Hepatocyte (in vitro differentiated cells): ENCODE measurements around the gene SF3B3. TPM values are rescaled to one million over a fixed set of nuclear protein-coding genes. Genes with fewer than 3 reads are reported as not detected.

Experiments used
- DNase-seq: peaks from one replicate; pipeline ENCODE4 v3.0.0-alpha.2; 2016; ENCODE audit warnings: low spot score
- H2AFZ ChIP-seq: fragments of 200-600 bp; sonication (generic); 2 replicates; pipeline ENCODE4 v1.6.0; 2016; ENCODE audit warnings: antibody characterized with exemption, mild to moderate bottlenecking
- H3K27ac ChIP-seq: fragments of 200-600 bp; sonication (generic); 2 replicates; pipeline ENCODE4 v1.5.1; 2016; ENCODE audit warnings: mild to moderate bottlenecking
- H3K27me3 ChIP-seq: fragments of 200-600 bp; sonication (generic); 2 replicates; pipeline ENCODE4 v1.6.1; 2016
- H3K36me3 ChIP-seq: fragments of 200-600 bp; sonication (generic); replicated peaks from 2 replicates; pipeline ENCODE4 v1.5.1; 2016; ENCODE audit warnings: low read depth; ENCODE audit not compliant: insufficient read depth
- H3K4me1 ChIP-seq: fragments of 200-600 bp; sonication (generic); 2 replicates; pipeline ENCODE4 v1.5.1; 2016; ENCODE audit warnings: mild to moderate bottlenecking, moderate library complexity; ENCODE audit not compliant: insufficient read depth
- H3K4me2 ChIP-seq: fragments of 200-600 bp; sonication (generic); 2 replicates; pipeline ENCODE4 v1.6.0; 2016
- H3K4me3 ChIP-seq: fragments of 200-600 bp; sonication (generic); 2 replicates; pipeline ENCODE4 v1.5.1; 2016; ENCODE audit warnings: mild to moderate bottlenecking
- H3K79me2 ChIP-seq: fragments of 200-600 bp; sonication (generic); 2 replicates; pipeline ENCODE4 v1.6.0; 2017; ENCODE audit warnings: mild to moderate bottlenecking
- H3K9me2 ChIP-seq: fragments of 200-600 bp; sonication (generic); replicated peaks from 2 replicates; pipeline ENCODE4 v1.6.0; 2017; ENCODE audit warnings: mild to moderate bottlenecking; ENCODE audit not compliant: insufficient read depth
- H3K9me3 ChIP-seq: fragments of 200-600 bp; sonication (generic); 2 replicates; pipeline ENCODE4 v1.5.1; 2016; ENCODE audit warnings: low read depth, mild to moderate bottlenecking
- H4K20me1 ChIP-seq: fragments of 200-600 bp; sonication (generic); 2 replicates; pipeline ENCODE4 v1.6.0; 2016; ENCODE audit warnings: mild to moderate bottlenecking; ENCODE audit not compliant: insufficient read depth, poor library complexity, severe bottlenecking
- CTCF ChIP-seq: fragments of 200-600 bp; sonication (generic); IDR thresholded peaks from 2 replicates; pipeline ENCODE4 v1.5.1; 2016; ENCODE audit warnings: antibody characterized with exemption, mild to moderate bottlenecking; ENCODE audit not compliant: poor library complexity
- EZH2 ChIP-seq: fragments of 200-600 bp; sonication (generic); IDR thresholded peaks from 2 replicates; pipeline ENCODE4 v1.6.1; 2016; ENCODE audit warnings: antibody characterized with exemption, mild to moderate bottlenecking, borderline replicate concordance
- EZH2phosphoT487 ChIP-seq: fragments of 200-600 bp; sonication (generic); IDR thresholded peaks from one replicate; pipeline ENCODE4 v1.6.1; 2018; ENCODE audit warnings: antibody characterized with exemption, mild to moderate bottlenecking, low read depth, moderate library complexity; ENCODE audit not compliant: unreplicated experiment, severe bottlenecking
- WGBS: methylation state at CpG from one replicate; pipeline ENCODE4 v1.1.6; 2016; ENCODE audit warnings: low lambda C conversion rate; ENCODE audit errors: missing lambda C conversion rate; 5-methylcytosine and 5-hydroxymethylcytosine counted together
- polyA plus RNA-seq: library from polyadenylated mRNA; unstranded; fragments of >200 nt; fragmentation: Nextera tagmentation; extraction: Ambion mirVana; gene quantifications from 2 replicates; pipeline ENCODE4 v1.2.1, GENCODE V29; 2016
- total RNA-seq: library from RNA; depleted of rRNA; stranded (reverse); fragments of >200 nt; gene quantifications from 2 replicates; pipeline ENCODE4 v1.2.3, GENCODE V29; 2014

The SF3B3 gene
- total and polyA plus RNA-seq, 2 experiments from 2014 or later = 147 to 171 TPM

GRCh38 chr16:70590722-70591415, 67.3 kb downstream of the SF3B3 start:
- H3K4me3 ChIP-seq = no peak overlapping the region
- H3K4me2 ChIP-seq = peak overlapping the region; percentile 45

GRCh38 chr16:70591615-70592014, 68.0 kb downstream of the SF3B3 start:
- TF ChIP-seq CTCF = no peak
- TF ChIP-seq EZH2 = no peak
- no peak for TF ChIP-seq EZH2phosphoT487
- Histone ChIP-seq H3K4me1 (peaks cover 28% of the 10 kb centered on the region), H3K36me3 (no peaks in the 10 kb centered on the region), H3K27ac (peak overlapping the region; percentile 81), H3K4me3 (no peak overlapping the region), H3K79me2 (no peaks in the 10 kb centered on the region), H3K4me2 (peak overlapping the region; percentile 19), H3K9me2 (no peaks in the 10 kb centered on the region), H3K27me3 (no peaks in the 10 kb centered on the region), H4K20me1 (no peaks in the 10 kb centered on the region), H2AFZ (no peak overlapping the region), H3K9me3 (no peaks in the 10 kb centered on the region)
- 66% methylated on average over 4 of the region's 4 CpGs for WGBS
- DNase-seq = peak; percentile 46

More at GRCh38 chr16:70590722-70591415, 67.3 kb downstream of the SF3B3 start:
- 85% methylated on average over 13 of the region's 18 CpGs for WGBS
- Histone ChIP-seq H3K9me2 (no peaks in the 10 kb centered on the region), H3K79me2 (no peaks in the 10 kb centered on the region), H3K27me3 (no peaks in the 10 kb centered on the region), H3K9me3 (no peaks in the 10 kb centered on the region), H3K27ac (peak overlapping the region; percentile 81), H3K36me3 (no peaks in the 10 kb centered on the region), H3K4me1 (peaks cover 28% of the 10 kb centered on the region), H4K20me1 (no peaks in the 10 kb centered on the region), H2AFZ (no peak overlapping the region)
- DNase-seq = no peak
- TF ChIP-seq EZH2phosphoT487 (no peak), CTCF (no peak), EZH2 (no peak)

- H3K27ac ChIP-seq = peak overlapping the region; percentile 81
- no peak overlapping the region for H2AFZ ChIP-seq
- no peaks in the 10 kb centered on the region for H4K20me1 ChIP-seq
- H3K79me2 ChIP-seq = no peaks in the 10 kb centered on the region
- H3K4me1 ChIP-seq = peaks cover 28% of the 10 kb centered on the region
- no peak for TF ChIP-seq CTCF
- TF ChIP-seq EZH2 = no peak
- no peak for TF ChIP-seq EZH2phosphoT487
- no peak overlapping the region for H3K4me3 ChIP-seq
- H3K4me2 ChIP-seq = peak overlapping the region; percentile 19
- 76% methylated on average over 5 of the region's 5 CpGs for WGBS
- no peaks in the 10 kb centered on the region for H3K9me3 ChIP-seq
- no peaks in the 10 kb centered on the region for H3K36me3 ChIP-seq
- no peaks in the 10 kb centered on the region for H3K27me3 ChIP-seq
- H3K9me2 ChIP-seq = no peaks in the 10 kb centered on the region
- peak; percentile 54 for DNase-seq
Measured at GRCh38 chr16:70592106-70592571, 68.5 kb downstream of the SF3B3 start.
